ENCODE results near the gene TMEM258.

TMEM258 gene

GRCh38 chr11:61792310-61793082 is at the start of gene TMEM258, which contains the start of gene FEN1:
Gene TMEM258, minus strand, starts transcription at chr11:61792599. Its CDS starts 41 bp downstream, at chr11:61792558.
Gene FEN1, plus strand, starts transcription at chr11:61792911. Its CDS starts 2,451 bp downstream, at chr11:61795362.
- DNase-seq = peak; percentile 69

- no peak for DNase-seq
These were observed 49.5 kb upstream of the TMEM258 start for GRCh38 chr11:61841636-61842527.

- DNase-seq = no peak
These were observed 48.0 kb upstream of the TMEM258 start for GRCh38 chr11:61840371-61840770.

GRCh38 chr11:61839742-61840141 is 47.3 kb upstream of the TMEM258 start:
- no peak for DNase-seq

GRCh38 chr11:61838921-61839320 is 46.5 kb upstream of the TMEM258 start:
- no peak for DNase-seq

- DNase-seq = no peak
These were observed 46.1 kb upstream of the TMEM258 start for GRCh38 chr11:61838501-61838900.

- no peak for DNase-seq
These were observed 45.1 kb upstream of the TMEM258 start for GRCh38 chr11:61837411-61838005.

- DNase-seq = no peak
These were observed 43.8 kb upstream of the TMEM258 start for GRCh38 chr11:61836193-61836592.

GRCh38 chr11:61834278-61835048 is 42.1 kb upstream of the TMEM258 start:
- no peak for DNase-seq

GRCh38 chr11:61833926-61834277 is 41.5 kb upstream of the TMEM258 start:
- DNase-seq = no peak

GRCh38 chr11:61833471-61833870 is 41.1 kb upstream of the TMEM258 start:
- DNase-seq = no peak

- no peak for DNase-seq
These were observed 40.4 kb upstream of the TMEM258 start for GRCh38 chr11:61832754-61833153.

- DNase-seq = no peak
These were observed 39.8 kb upstream of the TMEM258 start for GRCh38 chr11:61832207-61832606.

- no peak for DNase-seq
These were observed 38.1 kb upstream of the TMEM258 start for GRCh38 chr11:61830237-61831105.

- no peak for DNase-seq
These were observed 37.4 kb upstream of the TMEM258 start for GRCh38 chr11:61829806-61830205.

GRCh38 chr11:61828629-61829407 is 36.4 kb upstream of the TMEM258 start:
- DNase-seq = no peak

- no peak for DNase-seq
These were observed 35.9 kb upstream of the TMEM258 start for GRCh38 chr11:61828379-61828628.

- peak; percentile 81 for DNase-seq
These were observed 35.4 kb upstream of the TMEM258 start, which contains the start of gene FADS2 for GRCh38 chr11:61827571-61828378. Gene FADS2, plus strand, starts transcription at chr11:61828300. Its CDS starts 91 bp downstream, at chr11:61828391.

GRCh38 chr11:61826930-61827570 is 34.7 kb upstream of the TMEM258 start:
- no peak for DNase-seq

- no peak for DNase-seq
These were observed 27.8 kb upstream of the TMEM258 start for GRCh38 chr11:61820174-61820573.

Data from NCI-H524 treated with DMSO at 0.1 percent for 48 hours (cell line).